Measurements from ENCODE around the gene KCNH8.

The KCNH8 gene

DNA sequence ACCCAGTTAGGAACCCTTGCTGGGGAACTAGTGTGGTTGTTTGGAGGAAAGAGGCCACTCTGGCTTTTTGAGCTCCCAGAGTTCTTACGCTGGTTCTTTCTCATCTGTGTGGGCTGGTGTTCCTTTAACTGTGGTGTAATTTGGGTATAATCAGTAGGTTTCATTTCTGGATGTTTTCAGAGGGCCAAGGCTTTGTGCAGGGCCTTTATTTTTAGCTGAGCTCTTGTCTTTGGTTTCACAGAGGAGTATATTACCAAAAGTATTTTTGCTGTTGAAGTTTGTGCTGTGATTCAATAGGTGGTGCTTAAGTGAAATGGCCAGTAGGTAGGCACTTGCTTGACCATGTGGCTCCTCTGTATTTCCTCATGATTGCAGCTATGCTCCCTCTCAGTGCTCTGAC lies 357.9 kb downstream of the KCNH8 start:
- DNase-seq = no peak

GRCh38 chr3:19522305-19522704 lies 374.0 kb downstream of the KCNH8 start:
- no peak for DNase-seq

- DNase-seq = no peak
Observed at GRCh38 chr3:19526071-19526470, 377.8 kb downstream of the KCNH8 start.

- DNase-seq = no peak
Observed at GRCh38 chr3:19527746-19528145, 379.4 kb downstream of the KCNH8 start.

- DNase-seq = no peak
Observed at GRCh38 chr3:19531426-19531825, 383.1 kb downstream of the KCNH8 start.

DNA sequence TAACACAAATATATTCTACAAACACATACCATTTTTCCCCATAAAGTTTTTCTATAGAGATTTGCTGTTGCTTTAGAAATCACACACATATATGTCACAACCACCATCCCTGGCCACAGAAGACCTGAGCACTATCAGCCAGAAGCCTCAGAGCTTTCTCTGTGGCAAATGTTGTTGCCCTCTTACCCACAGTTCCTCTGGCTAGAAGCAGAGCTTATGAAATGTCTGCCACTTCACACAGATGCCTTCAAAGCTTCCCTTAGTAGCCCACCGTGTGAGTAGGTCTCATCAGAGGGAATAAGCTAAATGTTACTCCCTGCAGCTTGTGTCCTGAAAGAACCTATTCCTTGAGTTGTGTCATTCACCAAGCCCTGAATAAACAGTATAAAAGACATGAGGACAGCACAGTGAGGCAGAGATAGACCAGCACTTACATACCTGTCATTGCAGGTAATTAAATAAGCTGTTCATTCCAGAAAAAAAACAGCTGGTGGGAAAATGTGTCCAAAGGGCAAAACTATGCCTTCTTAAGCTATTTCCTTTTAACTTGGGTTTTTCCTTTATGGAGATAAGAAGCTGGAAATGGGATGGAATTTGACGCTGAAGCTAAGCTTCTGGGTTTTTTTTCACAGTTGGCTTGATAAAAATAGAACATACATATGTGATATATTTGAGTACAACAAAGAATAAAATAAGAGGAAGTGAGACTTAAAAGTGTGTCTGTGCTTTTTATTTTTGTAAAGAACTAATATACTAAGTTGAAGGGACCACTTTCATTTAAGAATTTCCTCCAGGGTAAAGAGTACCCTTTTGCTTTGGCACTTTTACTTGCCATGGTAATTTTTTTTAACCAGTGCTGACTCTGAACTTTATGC lies 391.4 kb downstream of the KCNH8 start:
- no peak for DNase-seq

DNA sequence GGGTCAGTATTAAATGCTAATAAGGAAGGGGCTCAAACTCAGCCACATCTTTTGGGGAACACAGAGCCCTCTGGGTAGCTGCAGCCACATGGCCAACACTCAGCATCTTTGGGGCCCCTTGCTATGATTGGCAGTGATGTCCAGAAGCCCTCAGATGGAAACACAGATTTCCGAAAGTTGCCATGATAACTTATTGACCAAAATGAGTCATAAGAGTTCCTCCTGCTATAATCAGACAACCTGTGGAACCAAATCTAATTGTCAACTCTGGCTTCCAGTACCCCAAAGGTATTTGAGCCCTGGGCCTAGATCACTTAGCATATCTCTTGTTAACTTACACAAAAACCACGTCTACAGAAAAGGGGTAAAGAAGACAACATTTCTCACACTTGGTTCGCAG lies 392.2 kb downstream of the KCNH8 start:
- DNase-seq = no peak

- no peak for DNase-seq
Observed at GRCh38 chr3:19541284-19541683, 393.0 kb downstream of the KCNH8 start.

DNA sequence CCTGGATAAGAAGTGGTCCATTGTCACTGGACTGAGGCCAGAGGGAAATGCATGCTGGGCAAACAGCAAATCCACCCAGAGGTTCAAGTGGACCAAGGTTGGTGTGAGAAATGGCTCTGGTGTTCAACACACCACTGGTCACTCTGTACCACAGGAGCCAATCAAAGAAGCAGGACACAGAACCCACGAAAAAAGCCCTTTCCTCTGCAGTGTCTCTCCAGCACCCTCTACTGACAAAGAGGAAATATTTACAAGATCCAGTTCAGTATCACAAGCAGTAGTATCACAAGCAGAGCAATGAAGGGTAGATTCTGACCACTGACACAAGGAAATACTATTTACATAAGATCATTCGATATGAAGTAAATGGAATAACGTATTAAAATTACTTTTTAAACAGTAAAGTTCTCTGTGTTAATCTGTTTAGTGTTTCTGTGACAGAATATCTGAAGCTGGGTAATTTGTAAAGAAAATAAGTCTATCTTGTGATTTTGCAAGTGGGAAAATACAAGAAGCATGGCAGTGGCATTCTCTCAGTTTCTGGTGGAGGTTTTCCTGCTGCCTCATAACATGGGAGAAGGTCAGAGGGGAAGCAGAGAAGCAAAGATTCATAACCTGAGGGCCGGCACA lies 395.0 kb downstream of the KCNH8 start:
- no peak for DNase-seq

GRCh38 chr3:19547665-19548464 lies 399.6 kb downstream of the KCNH8 start:
- no peak for DNase-seq

DNA sequence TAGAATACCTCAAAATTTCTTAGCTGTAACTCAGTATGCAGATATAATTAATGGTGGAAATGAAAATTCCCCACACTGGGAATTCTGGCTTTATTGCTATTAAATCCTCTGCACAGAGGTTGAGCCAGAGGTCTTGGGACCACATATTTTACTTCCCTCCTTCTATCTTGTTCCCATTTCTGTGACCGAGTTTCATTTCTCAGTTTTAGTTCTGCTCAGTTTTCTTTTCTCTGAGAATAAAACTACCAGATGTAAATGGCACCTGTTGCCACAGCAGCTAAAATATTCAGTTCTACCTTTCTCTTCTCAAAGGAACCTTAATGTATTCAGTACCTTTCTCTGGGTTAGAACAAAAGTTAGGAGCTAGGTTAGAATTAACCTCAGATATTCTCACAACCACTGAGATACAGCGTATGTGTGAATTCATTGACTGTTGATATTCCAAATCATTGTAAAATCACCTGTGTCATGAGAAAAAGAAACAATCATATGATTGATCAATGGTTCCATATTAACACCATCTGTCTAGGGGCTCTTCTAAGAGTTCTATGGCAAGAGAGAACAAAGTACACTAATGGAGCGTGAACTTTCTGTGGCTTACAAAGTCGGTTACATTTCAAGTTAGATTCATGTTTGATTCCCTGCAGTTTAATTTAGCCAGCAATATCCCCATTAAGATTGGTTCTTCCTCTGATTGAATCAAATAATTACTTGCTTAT lies 411.6 kb downstream of the KCNH8 start:
- no peak for DNase-seq

- no peak for DNase-seq
Observed at GRCh38 chr3:19573644-19574043, 425.3 kb downstream of the KCNH8 start.

- DNase-seq = no peak
Observed at GRCh38 chr3:19574268-19574667, 426.0 kb downstream of the KCNH8 start.

DNA sequence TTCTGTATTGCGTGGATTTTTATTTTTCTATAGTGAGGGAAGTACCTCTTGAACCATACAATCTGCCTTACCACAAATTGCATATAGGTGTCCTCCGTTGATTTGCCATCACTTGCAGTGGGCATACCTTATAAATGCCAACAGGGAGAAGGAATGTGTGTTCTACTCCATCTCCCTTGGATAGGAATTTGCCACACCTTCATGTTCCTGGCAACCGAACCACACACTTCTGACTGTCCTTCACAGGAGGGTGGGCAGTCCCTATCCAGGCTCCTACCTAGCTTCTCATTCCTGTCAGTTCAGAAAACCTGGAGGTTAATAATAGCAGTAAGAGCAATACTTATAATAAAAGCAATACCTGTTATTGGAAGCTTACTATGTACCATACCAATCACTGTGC lies 428.0 kb downstream of the KCNH8 start:
- no peak for DNase-seq
